HuH-7.5 (cell line): Measurements from ENCODE around the gene MIDN.

Experiments used
- DNase-seq: peaks from one replicate; pipeline ENCODE4 v3.0.0; 2011; ENCODE audit warnings: low spot score

The MIDN gene

GRCh38 chr19:1233115-1233667, 15.2 kb upstream of the MIDN start:
- DNase-seq: no peak

GRCh38 chr19:1234051-1234954, 14.1 kb upstream of the MIDN start:
- DNase-seq: no peak

GRCh38 chr19:1234955-1235380, 13.4 kb upstream of the MIDN start:
- DNase-seq: no peak

- no peak for DNase-seq
Measured at GRCh38 chr19:1235625-1236538, 12.5 kb upstream of the MIDN start.

GRCh38 chr19:1236576-1236975, 11.8 kb upstream of the MIDN start:
- no peak for DNase-seq

GRCh38 chr19:1237027-1237659, 11.2 kb upstream of the MIDN start:
- no peak for DNase-seq

GRCh38 chr19:1237754-1238368, 10.5 kb upstream of the MIDN start, which contains the start of gene CBARP:
Gene CBARP, minus strand, starts transcription at chr19:1238005. Its CDS starts 1,905 bp downstream, at chr19:1236100.
- peak; percentile 91 for DNase-seq

GRCh38 chr19:1238369-1239303, 9.7 kb upstream of the MIDN start:
- no peak for DNase-seq

- DNase-seq: no peak
Measured at GRCh38 chr19:1239420-1239795, 9.0 kb upstream of the MIDN start.

- peak; percentile 99 for DNase-seq
Measured at GRCh38 chr19:1239796-1240737, 8.3 kb upstream of the MIDN start.

- DNase-seq: no peak
Measured at GRCh38 chr19:1240925-1241324, 7.5 kb upstream of the MIDN start.

GRCh38 chr19:1241417-1242095, 6.8 kb upstream of the MIDN start, which contains the start of gene ATP5F1D:
Gene ATP5F1D, plus strand, starts transcription at chr19:1241751. Its CDS starts 100 bp downstream, at chr19:1241851.
- peak; percentile 99 for DNase-seq

- peak; percentile 99 for DNase-seq
Measured at GRCh38 chr19:1243768-1244692, 4.4 kb upstream of the MIDN start.

- peak; percentile 86 for DNase-seq
Measured at GRCh38 chr19:1244693-1245451, 3.5 kb upstream of the MIDN start.

GRCh38 chr19:1245494-1246264, 2.7 kb upstream of the MIDN start:
- no peak for DNase-seq
